Activated CD4-positive, CD25-positive, alpha-beta regulatory T cell (primary cell): Measurements from ENCODE around the gene FBXO9.

ENCODE experiments used
- DNase-seq, 4 experiments: peaks; one replicate each; lab custom pipeline; 2025; lab: John Stamatoyannopoulos, UW

FBXO9 gene

GRCh38 chr6:53065266-53066076 lies at the start of gene FBXO9:
Gene FBXO9 (plus strand): TSS chr6:53065404. CDS start chr6:53065790, 386 bp downstream.
- DNase-seq, result peak; percentile 49 to 66 (median 60)

- no peak for DNase-seq
Measured at GRCh38 chr6:53015486-53015885, 49.7 kb upstream of the FBXO9 start.

GRCh38 chr6:53018446-53018845 lies 46.8 kb upstream of the FBXO9 start:
- no peak for DNase-seq

- no peak for DNase-seq
Measured at GRCh38 chr6:53020005-53020744, 45.0 kb upstream of the FBXO9 start.

- no peak for DNase-seq
Measured at GRCh38 chr6:53023323-53023722, 41.9 kb upstream of the FBXO9 start.

- DNase-seq, result no peak
Measured at GRCh38 chr6:53026526-53026925, 38.7 kb upstream of the FBXO9 start.

- DNase-seq, result no peak
Measured at GRCh38 chr6:53027131-53027718, 38.0 kb upstream of the FBXO9 start.

GRCh38 chr6:53028467-53028866 lies 36.7 kb upstream of the FBXO9 start:
- no peak for DNase-seq

- DNase-seq, result no peak
Measured at GRCh38 chr6:53029257-53029656, 35.9 kb upstream of the FBXO9 start.

GRCh38 chr6:53029761-53030160 lies 35.4 kb upstream of the FBXO9 start:
- DNase-seq, result no peak

- no peak for DNase-seq
Measured at GRCh38 chr6:53031281-53031680, 33.9 kb upstream of the FBXO9 start.

GRCh38 chr6:53032849-53033248 lies 32.4 kb upstream of the FBXO9 start:
- no peak for DNase-seq

GRCh38 chr6:53033764-53034163 lies 31.4 kb upstream of the FBXO9 start:
- DNase-seq, result no peak

GRCh38 chr6:53035549-53036213 lies 29.5 kb upstream of the FBXO9 start:
- no peak for DNase-seq

- no peak for DNase-seq
Measured at GRCh38 chr6:53038141-53038540, 27.1 kb upstream of the FBXO9 start.

GRCh38 chr6:53038596-53038995 lies 26.6 kb upstream of the FBXO9 start:
- DNase-seq, result no peak

GRCh38 chr6:53041356-53041755 lies 23.8 kb upstream of the FBXO9 start:
- no peak for DNase-seq

- no peak for DNase-seq
Measured at GRCh38 chr6:53042112-53042511, 23.1 kb upstream of the FBXO9 start.

GRCh38 chr6:53043581-53043980 lies 21.6 kb upstream of the FBXO9 start:
- no peak for DNase-seq

- DNase-seq, result no peak
Measured at GRCh38 chr6:53044071-53044470, 21.1 kb upstream of the FBXO9 start.

GRCh38 chr6:53044572-53044971 lies 20.6 kb upstream of the FBXO9 start:
- no peak for DNase-seq

- no peak for DNase-seq
Measured at GRCh38 chr6:53045891-53046673, 19.1 kb upstream of the FBXO9 start.
